Stimulated activated CD8-positive, alpha-beta memory T cell treated with anti-CD3 and anti-CD28 coated beads, Interleukin-15, amount 100 ng/mL, for 1 hour (primary cell): ENCODE measurements around the gene PRDM11.
"Not testable (repeated sequence)": the region's sequence is repeated elsewhere in the genome, so short reads cannot be mapped to it uniquely, and the experiment has no call there.

Experiments
- DNase-seq: peaks from one replicate; pipeline ENCODE4 v3.0.0-alpha.2; 2020; ENCODE audit warnings: low read depth

Gene PRDM11

GRCh38 chr11:45233121-45233803, 86.8 kb downstream of the PRDM11 start:
- DNase-seq: peak; percentile 16

- DNase-seq: no peak
These were observed 87.3 kb downstream of the PRDM11 start for GRCh38 chr11:45233804-45234170.

- DNase-seq: no peak
These were observed 88.0 kb downstream of the PRDM11 start for GRCh38 chr11:45234306-45235006.

- no peak for DNase-seq
These were observed 91.4 kb downstream of the PRDM11 start for GRCh38 chr11:45237711-45238315.

- no peak for DNase-seq
These were observed 92.3 kb downstream of the PRDM11 start for GRCh38 chr11:45238724-45239123.

DNA sequence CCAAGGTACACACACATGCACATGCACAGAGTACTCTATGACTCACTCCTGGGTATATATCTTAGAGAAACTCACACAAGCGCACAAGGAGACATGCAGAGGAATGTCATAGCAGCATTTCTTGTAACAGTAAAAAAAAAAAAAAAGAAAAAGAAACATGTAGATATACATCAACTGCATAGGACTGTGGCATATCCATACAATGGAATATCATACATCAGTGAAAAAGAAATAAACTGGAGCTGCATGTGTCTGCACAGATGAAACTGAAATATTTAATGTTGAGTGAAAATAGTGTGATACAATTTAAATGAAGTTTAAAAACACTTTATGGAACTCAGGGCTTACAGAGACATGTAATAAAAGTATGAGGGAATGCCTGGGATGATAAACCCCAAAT, 93.3 kb downstream of the PRDM11 start:
- no peak for DNase-seq

DNA sequence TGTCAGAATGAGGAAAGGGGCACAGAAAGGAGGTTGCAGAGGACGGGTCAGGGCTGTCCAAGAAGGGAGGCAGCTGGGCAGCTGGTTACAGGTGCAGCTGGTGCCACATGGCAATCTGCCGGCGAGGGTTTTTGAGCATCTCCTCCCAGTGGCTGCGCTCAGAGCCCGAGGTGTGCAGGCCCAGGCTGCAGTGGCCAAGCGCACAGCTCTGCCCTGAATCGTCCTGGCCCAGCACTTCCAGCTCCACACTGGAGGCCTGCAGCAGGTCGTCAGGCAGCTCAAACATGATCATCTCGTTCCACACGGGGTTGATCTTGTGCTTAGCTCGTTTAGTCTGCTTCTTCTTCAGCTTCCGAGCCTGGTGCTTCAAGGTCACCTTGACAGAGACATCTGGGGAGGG, 97.5 kb downstream of the PRDM11 start:
- no peak for DNase-seq

GRCh38 chr11:45245218-45246045, 99.0 kb downstream of the PRDM11 start:
- no peak for DNase-seq

DNA sequence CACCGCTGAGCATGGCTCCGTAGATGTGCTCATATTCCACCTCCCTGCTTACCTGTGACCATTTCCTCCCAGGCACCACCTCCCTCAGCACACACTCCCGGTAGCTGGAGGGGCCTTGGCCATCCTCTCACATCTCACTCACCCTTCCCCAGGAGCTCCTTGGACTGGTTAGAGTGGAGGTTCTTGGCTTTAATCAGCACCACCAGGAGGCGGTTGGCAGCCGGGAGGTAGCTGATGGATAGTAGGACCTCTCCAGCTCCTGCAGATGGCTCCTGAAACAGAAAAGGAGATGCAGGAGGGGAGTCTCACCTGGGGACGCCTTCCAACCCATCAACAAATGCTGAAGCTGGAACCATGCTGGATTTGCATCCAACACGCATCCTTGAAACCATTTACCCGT, 99.8 kb downstream of the PRDM11 start:
- no peak for DNase-seq

- DNase-seq: no peak
These were observed 101.0 kb downstream of the PRDM11 start for GRCh38 chr11:45247433-45247832.

GRCh38 chr11:45248501-45249011, 102.1 kb downstream of the PRDM11 start:
- DNase-seq: no peak

GRCh38 chr11:45249372-45249771, 102.9 kb downstream of the PRDM11 start:
- not testable (repeated sequence) for DNase-seq

- no peak for DNase-seq
These were observed 103.7 kb downstream of the PRDM11 start for GRCh38 chr11:45250035-45250718.

DNA sequence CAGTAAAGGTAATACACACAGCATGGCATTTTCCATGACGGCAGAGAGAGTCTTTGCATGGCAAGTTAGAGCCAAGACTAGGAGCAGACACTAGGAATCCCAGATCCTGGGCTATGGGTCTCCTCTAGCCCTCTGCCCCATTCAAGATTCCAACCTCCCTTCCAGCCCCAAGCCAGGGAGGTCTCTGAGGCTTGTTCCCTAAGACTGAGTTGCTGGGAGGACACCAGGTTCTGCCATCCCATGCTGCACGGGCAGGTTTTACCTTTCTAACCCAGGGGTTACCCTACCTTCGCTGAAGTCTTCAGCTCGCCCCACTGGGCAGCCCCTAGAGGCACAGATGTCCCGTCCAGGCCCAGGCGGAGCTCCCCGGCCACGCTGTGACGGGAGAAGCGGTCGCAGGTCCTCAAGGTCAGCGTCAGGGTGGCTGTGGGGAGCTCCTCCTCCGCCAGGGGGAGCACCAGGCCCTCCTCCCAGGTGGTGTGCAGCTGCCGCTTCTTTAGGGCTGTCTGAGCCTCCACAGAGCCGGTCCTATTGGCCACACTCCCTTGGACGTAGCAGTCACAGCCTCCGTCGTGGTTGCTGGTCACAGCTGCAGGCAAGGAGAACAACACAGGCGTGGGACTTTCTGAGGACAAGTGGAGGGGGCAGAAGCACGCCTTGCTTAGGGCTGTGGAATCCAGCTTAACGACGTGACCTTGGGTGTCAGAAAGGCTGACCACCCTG, 105.9 kb downstream of the PRDM11 start:
- no peak for DNase-seq

DNA sequence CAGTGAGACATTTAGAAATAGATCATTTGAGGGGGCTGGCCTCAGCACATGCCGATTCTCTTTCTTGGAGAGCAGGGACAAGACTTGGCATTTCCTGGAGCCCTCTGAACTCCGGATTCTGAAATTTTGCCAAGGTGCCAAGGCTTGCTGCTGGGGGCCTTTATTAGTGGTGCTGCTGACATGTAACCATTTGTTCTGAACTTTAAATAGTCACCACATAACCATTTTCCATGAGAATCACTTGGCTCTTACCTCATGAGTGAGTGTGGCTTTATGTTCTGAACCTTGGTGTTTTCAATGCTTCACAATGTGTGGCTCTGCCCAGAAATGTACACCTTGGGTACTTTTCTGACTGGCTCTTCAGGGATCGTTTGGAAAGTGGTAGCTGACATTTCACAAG, 106.4 kb downstream of the PRDM11 start:
- no peak for DNase-seq

GRCh38 chr11:45253640-45254039, 107.2 kb downstream of the PRDM11 start:
- no peak for DNase-seq

DNA sequence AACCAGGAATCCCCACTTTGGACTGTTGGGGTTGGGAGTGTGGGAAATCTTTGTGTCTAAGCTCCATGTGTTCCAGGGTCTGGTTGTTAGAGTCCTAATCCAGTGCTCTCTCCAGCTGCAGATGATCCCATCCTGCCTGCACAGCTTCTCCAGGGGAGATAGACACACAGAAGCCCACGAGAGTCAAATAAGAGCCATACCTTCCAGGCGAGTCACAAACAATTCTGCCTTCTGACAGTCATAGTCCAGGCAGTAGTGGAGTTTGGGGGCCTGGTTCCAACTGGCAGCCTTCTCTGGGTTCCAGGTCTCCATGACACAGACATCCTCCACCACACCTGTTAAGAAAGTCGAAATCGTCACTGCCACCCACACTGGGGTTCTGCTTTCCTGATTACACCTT, 107.6 kb downstream of the PRDM11 start:
- no peak for DNase-seq

- no peak for DNase-seq
These were observed 112.6 kb downstream of the PRDM11 start for GRCh38 chr11:45258982-45259530.

GRCh38 chr11:45259592-45259991, 113.2 kb downstream of the PRDM11 start:
- no peak for DNase-seq

- DNase-seq: no peak
These were observed 113.6 kb downstream of the PRDM11 start for GRCh38 chr11:45260071-45260470.

GRCh38 chr11:45262900-45263299, 116.5 kb downstream of the PRDM11 start:
- no peak for DNase-seq
